Trophoblast cell (in vitro differentiated cells and primary cell): ENCODE data around the gene COPB1.
A peak's percentile ranks its signal among the peaks of the same experiment; 100 is the strongest.

Experiments
- DNase-seq, 2 donors: peaks; one replicate each; pipeline ENCODE4 v3.0.0-alpha.2; 2016
- H2AFZ ChIP-seq: 2 replicates; pipeline ENCODE4 v1.6.1; 2013; ENCODE audit warnings: low read length, moderate library complexity, mild to moderate bottlenecking; ENCODE audit not compliant: insufficient read depth, poor library complexity
- H2AK5ac ChIP-seq: 2 replicates; pipeline ENCODE4 v1.6.1; 2013; ENCODE audit warnings: mild to moderate bottlenecking, low read length
- H2BK120ac ChIP-seq: 2 replicates; pipeline ENCODE4 v1.6.1; 2013; ENCODE audit warnings: low read length, mild to moderate bottlenecking, moderate library complexity; ENCODE audit not compliant: insufficient read depth, poor library complexity
- H2BK12ac ChIP-seq: 2 replicates; pipeline ENCODE4 v1.6.1; 2013; ENCODE audit warnings: mild to moderate bottlenecking, low read length, moderate library complexity
- H2BK5ac ChIP-seq: 2 replicates; pipeline ENCODE4 v1.6.1; 2013; ENCODE audit warnings: low read length, low read depth, moderate library complexity, mild to moderate bottlenecking; ENCODE audit not compliant: poor library complexity
- H3K14ac ChIP-seq: 2 replicates; pipeline ENCODE4 v1.6.1; 2013; ENCODE audit warnings: mild to moderate bottlenecking, low read length
- H3K18ac ChIP-seq: 2 replicates; pipeline ENCODE4 v1.6.1; 2013; ENCODE audit warnings: mild to moderate bottlenecking, low read length
- H3K23ac ChIP-seq: 2 replicates; pipeline ENCODE4 v1.6.1; 2013; ENCODE audit warnings: low read length
- H3K27ac ChIP-seq: 2 replicates; pipeline ENCODE4 v1.5.1; 2013; ENCODE audit warnings: low read depth, mild to moderate bottlenecking, inconsistent platforms, low read length, moderate library complexity
- H3K27me3 ChIP-seq: 2 replicates; pipeline ENCODE4 v1.6.1; 2013; ENCODE audit warnings: inconsistent platforms, mild to moderate bottlenecking, low read length, moderate library complexity; ENCODE audit not compliant: insufficient read depth
- H3K36me3 ChIP-seq, 2 experiments: 1 replicate in 1 of 2; 2 replicates in 1 of 2; pipeline ENCODE4 v1.6.1; 2013; ENCODE audit warnings: low read length in 2 of 2, mild to moderate bottlenecking in 2 of 2, moderate library complexity in 1 of 2; ENCODE audit not compliant: insufficient read depth in 2 of 2, control insufficient read depth in 1 of 2
- H3K4ac ChIP-seq: 2 replicates; pipeline ENCODE4 v1.6.1; 2013; ENCODE audit warnings: low read depth, mild to moderate bottlenecking, low read length, moderate library complexity
- H3K4me1 ChIP-seq, 2 experiments: 1 replicate in 1 of 2; 2 replicates in 1 of 2; pipeline ENCODE4 v1.6.1; 2013; ENCODE audit warnings: low read length in 2 of 2, mild to moderate bottlenecking in 2 of 2, moderate library complexity in 1 of 2; ENCODE audit not compliant: insufficient read depth in 2 of 2, control insufficient read depth in 1 of 2
- H3K4me2 ChIP-seq: 2 replicates; pipeline ENCODE4 v1.6.1; 2013; ENCODE audit warnings: inconsistent platforms, mild to moderate bottlenecking, low read length, moderate library complexity
- H3K4me3 ChIP-seq: 2 replicates; pipeline ENCODE4 v1.5.1; 2013; ENCODE audit warnings: mild to moderate bottlenecking, low read depth, low read length, inconsistent platforms
- H3K79me1 ChIP-seq: one replicate; pipeline ENCODE4 v1.6.1; 2013; ENCODE audit warnings: low read length
- H3K79me2 ChIP-seq: 2 replicates; pipeline ENCODE4 v1.6.1; 2013; ENCODE audit warnings: low read length, mild to moderate bottlenecking; ENCODE audit not compliant: control insufficient read depth, insufficient read depth, poor library complexity
- H3K9ac ChIP-seq: 2 replicates; pipeline ENCODE4 v1.6.1; 2013; ENCODE audit warnings: mild to moderate bottlenecking, low read length
- H3K9me3 ChIP-seq: 2 replicates; pipeline ENCODE4 v1.6.1; 2013; ENCODE audit warnings: low read depth, mild to moderate bottlenecking, control low read depth, inconsistent platforms, low read length; ENCODE audit not compliant: insufficient read depth
- H4K12ac ChIP-seq: 2 replicates; pipeline ENCODE4 v1.6.1; 2013; ENCODE audit warnings: low read depth, mild to moderate bottlenecking, low read length, moderate library complexity
- H4K8ac ChIP-seq: 2 replicates; pipeline ENCODE4 v1.6.1; 2013; ENCODE audit warnings: low read depth, mild to moderate bottlenecking, low read length, moderate library complexity
- H4K91ac ChIP-seq: one replicate; pipeline ENCODE4 v1.6.1; 2013; ENCODE audit warnings: low read depth, mild to moderate bottlenecking, low read length, moderate library complexity
- WGBS: extraction: QIAGEN DNeasy Blood & Tissue Kit; methylation state at CpG from one replicate; pipeline ENCODE4 v1.1.7; 2013; ENCODE audit warnings: missing lambda C conversion rate; ENCODE audit not compliant: insufficient read length, insufficient coverage; ENCODE audit errors: extremely low coverage; 5-methylcytosine and 5-hydroxymethylcytosine counted together

Gene COPB1

DNA sequence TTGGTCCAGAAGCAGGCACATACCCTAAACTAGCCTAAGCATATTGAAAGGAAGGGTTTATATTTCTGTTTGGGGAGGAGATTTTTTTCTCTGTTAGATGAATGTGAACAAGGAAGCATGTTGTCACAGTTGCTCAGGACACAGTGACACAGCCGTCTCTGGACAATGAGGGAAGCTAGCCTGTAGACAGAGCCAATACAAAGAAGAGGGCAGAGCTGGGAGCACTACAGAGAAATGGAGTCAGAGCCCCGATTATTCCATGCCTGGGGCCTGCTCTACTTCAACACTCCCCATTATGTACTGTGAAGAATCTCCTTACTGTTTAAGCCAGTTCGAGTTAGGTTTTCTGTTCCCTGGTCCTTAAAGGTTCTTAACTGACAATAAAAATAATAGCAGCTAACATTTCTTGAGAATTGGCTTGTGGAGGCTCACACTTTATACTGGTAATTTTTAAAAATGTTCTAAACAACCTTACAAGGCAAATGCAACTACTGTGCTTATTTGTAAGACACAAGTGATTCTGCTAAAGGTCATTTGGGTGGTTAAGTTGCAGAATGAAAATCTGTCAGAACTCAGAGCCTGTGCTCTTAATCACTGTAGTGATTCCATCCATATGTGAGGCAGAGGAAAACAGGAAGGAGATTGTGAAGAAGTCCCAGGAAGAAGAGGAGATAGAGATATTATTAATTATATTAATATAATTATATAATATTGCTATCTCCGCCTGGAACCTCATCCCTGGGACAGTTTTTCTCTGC lies 81.8 kb downstream of the COPB1 start:
- H3K14ac ChIP-seq, result no peak overlapping the region
- no peak overlapping the region for H3K4ac ChIP-seq
- no peak overlapping the region for H2AFZ ChIP-seq
- no peak overlapping the region for H2BK120ac ChIP-seq
- H3K9me3 ChIP-seq, result no peaks in the 10 kb centered on the region
- H2AK5ac ChIP-seq, result no peak overlapping the region
- H4K8ac ChIP-seq, result no peak overlapping the region
- peaks cover 1% of the 10 kb centered on the region for H3K79me2 ChIP-seq
- peaks cover 5% of the 10 kb centered on the region for H3K79me1 ChIP-seq
- peaks cover 0 to 2% of the 10 kb centered on the region in 2 experiments for H3K36me3 ChIP-seq
- H2BK5ac ChIP-seq, result no peak overlapping the region
- H2BK12ac ChIP-seq, result no peak overlapping the region
- H3K4me3 ChIP-seq, result no peak overlapping the region
- H4K12ac ChIP-seq, result no peak overlapping the region
- no peak overlapping the region for H3K18ac ChIP-seq
- H3K27me3 ChIP-seq, result no peaks in the 10 kb centered on the region
- no peak for DNase-seq
- H3K9ac ChIP-seq, result no peak overlapping the region
- H3K23ac ChIP-seq, result no peak overlapping the region
- peaks cover 16 to 18% of the 10 kb centered on the region in 2 experiments for H3K4me1 ChIP-seq
- H3K4me2 ChIP-seq, result no peak overlapping the region
- no peak overlapping the region for H4K91ac ChIP-seq
- no peak overlapping the region for H3K27ac ChIP-seq
- no CpG with 5 or more reads among the region's 4 CpGs for WGBS

DNA sequence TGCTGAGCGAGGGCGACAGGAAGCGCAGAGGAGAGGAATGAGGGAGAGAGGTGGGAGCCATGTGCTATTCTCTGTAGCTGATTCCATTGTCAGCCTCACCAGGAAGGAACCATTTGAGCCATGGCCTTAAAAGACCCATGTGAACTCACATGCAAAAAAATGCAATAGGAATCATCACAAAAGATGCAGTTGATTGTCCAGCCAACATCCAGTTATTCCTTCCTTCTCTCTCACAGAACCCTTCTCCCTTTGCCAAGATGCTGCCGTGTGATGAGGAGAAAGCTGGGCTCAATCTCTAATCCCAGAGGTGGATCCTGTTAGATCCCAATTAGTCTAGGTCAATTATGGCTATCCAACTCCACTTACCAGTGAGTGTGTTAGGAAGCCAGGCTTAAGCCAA lies 82.4 kb downstream of the COPB1 start:
- Histone ChIP-seq H3K4me2 (no peak overlapping the region), H2AK5ac (no peak overlapping the region), H3K27ac (no peak overlapping the region), H3K4me3 (no peak overlapping the region), H4K8ac (no peak overlapping the region), H3K79me2 (peaks cover 1% of the 10 kb centered on the region), H3K18ac (no peak overlapping the region), H3K9ac (no peak overlapping the region), H3K79me1 (peaks cover 5% of the 10 kb centered on the region), H3K4ac (no peak overlapping the region), H2BK120ac (no peak overlapping the region), H4K12ac (no peak overlapping the region), H2BK12ac (no peak overlapping the region), H3K9me3 (no peaks in the 10 kb centered on the region), H2AFZ (no peak overlapping the region), H3K14ac (no peak overlapping the region), H3K27me3 (no peaks in the 10 kb centered on the region), H3K36me3 (peaks cover 0 to 2% of the 10 kb centered on the region in 2 experiments), H3K23ac (no peak overlapping the region), H2BK5ac (no peak overlapping the region), H4K91ac (no peak overlapping the region), H3K4me1 (peaks cover 12 to 14% of the 10 kb centered on the region in 2 experiments)
- no peak for DNase-seq
- WGBS, result no CpG with 5 or more reads among the region's 4 CpGs

DNA sequence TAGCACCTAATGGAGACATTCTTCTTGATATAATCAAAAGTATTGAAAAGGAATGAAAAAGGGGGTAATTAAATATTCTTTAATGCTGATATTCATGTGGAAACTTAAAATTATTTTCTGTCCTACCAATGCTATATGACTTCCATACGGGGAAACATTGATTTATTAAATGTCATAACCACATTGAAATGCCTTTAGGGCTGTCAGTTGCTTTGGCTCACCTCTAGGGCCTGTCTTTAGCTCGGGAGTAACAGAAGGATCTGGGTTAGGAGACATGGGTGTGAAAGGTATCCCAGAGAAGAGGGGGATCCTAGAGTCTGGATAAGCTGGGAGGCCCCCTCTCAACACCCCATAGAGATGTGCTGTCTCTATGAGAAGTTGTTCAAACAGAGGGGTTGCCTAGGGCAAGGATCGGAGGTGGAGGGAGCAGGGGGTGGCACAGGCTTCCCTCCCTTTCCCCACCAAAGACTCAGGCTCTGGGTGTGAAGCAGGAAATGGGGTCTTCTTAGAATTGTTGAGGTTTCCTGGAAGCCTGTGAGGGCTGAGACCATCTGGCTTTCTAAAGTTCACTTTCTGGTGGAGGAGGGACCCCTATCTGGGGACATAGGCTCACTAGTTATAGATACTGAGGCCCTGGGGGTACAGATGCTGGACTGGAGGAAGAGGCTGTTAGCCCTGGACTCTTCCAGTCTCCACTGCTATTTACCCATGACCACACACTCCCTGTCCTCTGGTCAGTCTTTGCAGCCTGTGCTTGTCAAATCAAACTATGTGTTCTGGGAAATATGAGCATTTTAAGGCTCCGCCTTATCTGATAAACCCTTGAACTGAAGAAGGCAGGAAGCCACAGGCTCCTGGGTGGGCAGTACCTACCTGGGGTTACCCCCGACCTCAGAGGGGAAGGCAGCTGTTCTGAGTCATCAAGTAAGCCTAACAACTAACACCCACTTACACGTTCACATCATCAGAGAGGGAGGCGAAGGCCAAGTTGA lies 84.8 kb downstream of the COPB1 start:
- DNase-seq, result no peak
- Histone ChIP-seq H4K12ac (no peak overlapping the region), H3K14ac (peak overlapping the region; percentile 63)

GRCh38 chr11:14413307-14414069 lies 86.1 kb downstream of the COPB1 start:
- no peak overlapping the region for H3K9ac ChIP-seq
- H3K79me1 ChIP-seq, result no peaks in the 10 kb centered on the region
- H4K12ac ChIP-seq, result no peak overlapping the region
- no peaks in the 10 kb centered on the region for H3K36me3 ChIP-seq
- peak overlapping the region; percentile 29 for H4K91ac ChIP-seq
- peak; percentile 66 to 80 for DNase-seq
- no peaks in the 10 kb centered on the region for H3K9me3 ChIP-seq
- H3K4me3 ChIP-seq, result no peak overlapping the region
- no peak overlapping the region for H3K4me2 ChIP-seq
- H3K27ac ChIP-seq, result no peak overlapping the region
- H4K8ac ChIP-seq, result peak overlapping the region; percentile 35
- no peak overlapping the region for H2AK5ac ChIP-seq
- peaks cover 1% of the 10 kb centered on the region for H3K79me2 ChIP-seq
- H3K18ac ChIP-seq, result no peak overlapping the region
- no peak overlapping the region for H3K23ac ChIP-seq
- no peak overlapping the region for H2BK5ac ChIP-seq
- H3K14ac ChIP-seq, result no peak overlapping the region
- H3K27me3 ChIP-seq, result no peaks in the 10 kb centered on the region
- no CpG with 5 or more reads among the region's 4 CpGs for WGBS
- peaks cover 9 to 16% of the 10 kb centered on the region in 2 experiments for H3K4me1 ChIP-seq
- H2AFZ ChIP-seq, result no peak overlapping the region
- H2BK120ac ChIP-seq, result no peak overlapping the region
- no peak overlapping the region for H3K4ac ChIP-seq
- H2BK12ac ChIP-seq, result no peak overlapping the region

More for the DNA sequence above, 84.8 kb downstream of the COPB1 start:
- Histone ChIP-seq H3K9ac (no peak overlapping the region), H3K36me3 (no peaks in the 10 kb centered on the region), H2BK5ac (no peak overlapping the region), H3K79me1 (no peaks in the 10 kb centered on the region), H3K4me2 (no peak overlapping the region), H2BK12ac (peak overlapping the region; percentile 94), H3K27me3 (no peaks in the 10 kb centered on the region), H3K4ac (no peak overlapping the region), H2AFZ (no peak overlapping the region), H3K18ac (no peak overlapping the region), H3K27ac (no peak overlapping the region), H4K8ac (no peak overlapping the region), H4K91ac (no peak overlapping the region), H3K9me3 (no peaks in the 10 kb centered on the region), H3K4me1 (peaks cover 9 to 16% of the 10 kb centered on the region in 2 experiments), H2AK5ac (peak overlapping the region; percentile 59), H3K23ac (no peak overlapping the region), H3K4me3 (no peak overlapping the region), H3K79me2 (peaks cover 1% of the 10 kb centered on the region), H2BK120ac (peak overlapping the region; percentile 12)
- no CpG with 5 or more reads among the region's 7 CpGs for WGBS
